Measurements from ENCODE around the gene CAPZB. TPM values are rescaled to one million over a fixed set of nuclear protein-coding genes. Genes with fewer than 3 reads are reported as not detected.

CAPZB gene
- total RNA-seq, 1 donor from 2014 or later, result 334 TPM

DNA sequence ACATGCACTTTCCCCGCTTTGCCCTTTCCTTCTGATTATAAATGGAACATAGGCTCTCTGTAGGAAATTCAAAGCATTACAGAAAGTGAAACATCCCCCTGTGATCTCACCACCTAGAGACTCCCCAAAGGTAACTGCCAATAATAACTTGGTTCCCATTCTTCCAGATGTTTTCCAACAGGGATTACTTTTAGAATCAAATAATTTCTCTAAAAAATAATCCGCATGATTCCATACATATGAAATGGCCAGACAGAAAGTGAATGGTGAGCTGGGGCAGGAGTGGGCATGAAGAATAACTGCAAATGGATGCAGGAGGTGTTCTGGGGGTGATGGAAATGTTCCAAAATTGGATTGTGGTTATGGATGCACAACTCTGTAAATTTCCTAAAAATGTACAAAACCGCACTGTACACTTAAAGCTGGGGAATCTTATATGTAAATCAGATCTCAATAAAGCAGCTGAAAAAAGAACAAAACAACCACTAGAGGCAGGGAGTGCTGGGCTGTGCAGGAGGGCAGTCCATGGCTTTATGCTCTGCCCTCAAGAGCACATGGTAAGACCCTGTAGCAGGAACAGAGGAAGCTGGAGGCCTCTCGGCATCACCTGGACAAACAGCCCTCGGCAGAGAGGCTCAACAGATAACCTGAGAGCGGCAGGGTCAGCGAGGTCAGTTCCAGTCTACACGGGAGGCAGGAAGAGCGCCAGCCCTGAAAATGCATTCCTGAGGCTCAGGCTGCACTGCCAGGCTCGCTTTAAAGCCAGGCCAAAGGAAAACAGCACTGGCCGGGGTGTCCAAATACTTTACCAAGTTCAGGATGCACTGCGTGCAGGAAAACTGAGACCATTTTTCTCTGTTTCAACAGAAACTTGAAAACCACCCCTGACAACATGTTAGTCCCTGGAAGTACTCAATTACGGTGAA lies 39.7 kb downstream of the CAPZB start:
- CTCF ChIA-PET, result interaction anchor here (1.0 to 1.8 kb wide), 4 partner anchors 42 to 151 kb away, joined by 3 to 5 read pairs (median 4); a partner anchor contains a TSS

DNA sequence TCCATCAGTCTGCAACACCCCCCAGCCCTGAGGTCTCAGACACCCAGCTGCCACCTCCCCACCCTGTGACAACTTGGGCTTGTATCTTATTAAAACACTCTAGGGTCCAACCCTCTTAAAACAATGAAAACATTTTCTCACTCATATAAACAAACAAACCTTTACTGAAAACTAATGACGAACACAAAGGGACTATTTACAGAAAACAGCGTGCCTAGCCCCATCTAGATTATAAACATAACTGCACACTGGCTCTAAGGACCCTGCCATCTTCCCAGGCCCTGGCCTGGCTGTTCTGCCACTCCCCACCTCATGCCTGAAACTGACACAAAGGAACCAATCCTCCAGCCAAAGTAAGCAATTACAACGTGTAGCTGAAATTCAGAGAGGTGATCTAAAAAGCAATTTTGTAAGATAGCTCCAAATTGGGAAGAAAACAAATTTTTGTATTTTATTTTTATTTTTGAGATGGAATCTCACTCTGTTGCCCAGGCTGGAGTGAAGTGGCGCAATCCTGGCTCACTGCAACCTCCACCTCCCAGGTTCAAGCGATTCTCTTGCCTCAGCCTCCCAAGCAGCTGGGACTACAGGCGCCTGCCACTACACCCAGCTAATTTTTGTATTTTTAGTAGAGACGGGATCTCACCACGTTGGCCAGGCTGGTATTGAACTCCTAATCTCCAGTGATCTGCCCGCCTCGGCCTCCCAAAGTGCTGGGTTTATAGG lies 40.9 kb downstream of the CAPZB start:
- TF ChIP-seq, protein P1, sequence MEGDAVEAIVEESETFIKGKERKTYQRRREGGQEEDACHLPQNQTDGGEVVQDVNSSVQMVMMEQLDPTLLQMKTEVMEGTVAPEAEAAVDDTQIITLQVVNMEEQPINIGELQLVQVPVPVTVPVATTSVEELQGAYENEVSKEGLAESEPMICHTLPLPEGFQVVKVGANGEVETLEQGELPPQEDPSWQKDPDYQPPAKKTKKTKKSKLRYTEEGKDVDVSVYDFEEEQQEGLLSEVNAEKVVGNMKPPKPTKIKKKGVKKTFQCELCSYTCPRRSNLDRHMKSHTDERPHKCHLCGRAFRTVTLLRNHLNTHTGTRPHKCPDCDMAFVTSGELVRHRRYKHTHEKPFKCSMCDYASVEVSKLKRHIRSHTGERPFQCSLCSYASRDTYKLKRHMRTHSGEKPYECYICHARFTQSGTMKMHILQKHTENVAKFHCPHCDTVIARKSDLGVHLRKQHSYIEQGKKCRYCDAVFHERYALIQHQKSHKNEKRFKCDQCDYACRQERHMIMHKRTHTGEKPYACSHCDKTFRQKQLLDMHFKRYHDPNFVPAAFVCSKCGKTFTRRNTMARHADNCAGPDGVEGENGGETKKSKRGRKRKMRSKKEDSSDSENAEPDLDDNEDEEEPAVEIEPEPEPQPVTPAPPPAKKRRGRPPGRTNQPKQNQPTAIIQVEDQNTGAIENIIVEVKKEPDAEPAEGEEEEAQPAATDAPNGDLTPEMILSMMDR (IDR thresholded peaks at IDR 0.05), result no peak
- Mint-ChIP-seq H3K4me1 (peaks cover 90% of the 10 kb centered on the region), H3K27ac (peak overlapping the region; percentile 50), H3K4me3 (no peak overlapping the region), H3K36me3 (ENCODE audit: low read depth) (peaks cover 41% of the 10 kb centered on the region), H3K9me3 (no peaks in the 10 kb centered on the region), H3K27me3 (no peaks in the 10 kb centered on the region)
- DNase-seq (no peak), ATAC-seq (ENCODE audit: low read depth) (no peak)
- CTCF ChIA-PET, result interaction anchor here (0.9 kb wide), 1 partner anchor 11 kb away, joined by 4 read pairs; no protein-coding TSS in a partner anchor
- POLR2A ChIA-PET, result interaction anchor here (1.7 kb wide), 1 partner anchor 41 kb away, joined by 5 read pairs; the partner anchor contains the start of gene CAPZB
- intact Hi-C loops (cut with micrococcal nuclease), result no loop called here

More for the DNA sequence above, 39.7 kb downstream of the CAPZB start:
- TF ChIP-seq, protein P1 (IDR thresholded peaks at IDR 0.05), result no peak
- ATAC-seq (ENCODE audit: low read depth), result peak; percentile 49
- intact Hi-C loops (cut with micrococcal nuclease), result no loop called here
- POLR2A ChIA-PET, result no interaction called here
- H3K9me3 Mint-ChIP-seq, result no peaks in the 10 kb centered on the region
- H3K4me1 Mint-ChIP-seq, result peaks cover 86% of the 10 kb centered on the region
- peaks cover 40% of the 10 kb centered on the region for H3K36me3 Mint-ChIP-seq (ENCODE audit: low read depth)
- H3K27ac Mint-ChIP-seq, result peak overlapping the region; percentile 63
- peak overlapping the region; percentile 2 for H3K4me3 Mint-ChIP-seq
- no peak for DNase-seq
- no peaks in the 10 kb centered on the region for H3K27me3 Mint-ChIP-seq

DNA sequence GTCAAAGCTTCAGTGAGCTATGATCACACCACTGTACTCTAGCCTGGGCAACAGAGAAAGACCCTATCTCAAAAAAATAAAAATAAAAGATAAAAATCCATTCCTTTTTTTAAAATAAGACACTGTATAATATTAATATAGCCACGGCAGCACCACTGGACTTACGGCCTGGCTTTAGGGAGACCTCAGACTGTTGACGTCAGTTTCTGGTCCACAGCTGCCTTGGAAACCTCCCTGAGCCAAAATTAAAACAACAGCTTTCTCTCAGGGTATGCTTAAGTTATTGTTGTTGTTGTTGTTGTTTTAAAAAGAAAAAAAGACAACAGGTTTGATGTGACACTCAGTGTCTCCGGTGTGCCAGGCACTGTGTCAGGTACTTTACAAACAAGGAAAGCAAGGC lies 42.0 kb downstream of the CAPZB start:
- no peak overlapping the region for H3K4me3 Mint-ChIP-seq
- ATAC-seq (ENCODE audit: low read depth) (no peak), DNase-seq (no peak)
- peaks cover 83% of the 10 kb centered on the region for H3K4me1 Mint-ChIP-seq
- intact Hi-C loops (cut with micrococcal nuclease), result no loop called here
- no peaks in the 10 kb centered on the region for H3K27me3 Mint-ChIP-seq
- CTCF ChIA-PET, result interaction anchor here (2.0 kb wide), 1 partner anchor 139 kb away, joined by 4 read pairs; no protein-coding TSS in a partner anchor
- no peaks in the 10 kb centered on the region for H3K9me3 Mint-ChIP-seq
- H3K36me3 Mint-ChIP-seq (ENCODE audit: low read depth), result peaks cover 39% of the 10 kb centered on the region
- no peak overlapping the region for H3K27ac Mint-ChIP-seq
- TF ChIP-seq, protein P1 (IDR thresholded peaks at IDR 0.05), result no peak
- POLR2A ChIA-PET, result interaction anchor here (0.5 to 1.7 kb wide), 2 partner anchors 42 kb away, joined by 4 to 5 read pairs; partner anchors contain the start of gene CAPZB

DNA sequence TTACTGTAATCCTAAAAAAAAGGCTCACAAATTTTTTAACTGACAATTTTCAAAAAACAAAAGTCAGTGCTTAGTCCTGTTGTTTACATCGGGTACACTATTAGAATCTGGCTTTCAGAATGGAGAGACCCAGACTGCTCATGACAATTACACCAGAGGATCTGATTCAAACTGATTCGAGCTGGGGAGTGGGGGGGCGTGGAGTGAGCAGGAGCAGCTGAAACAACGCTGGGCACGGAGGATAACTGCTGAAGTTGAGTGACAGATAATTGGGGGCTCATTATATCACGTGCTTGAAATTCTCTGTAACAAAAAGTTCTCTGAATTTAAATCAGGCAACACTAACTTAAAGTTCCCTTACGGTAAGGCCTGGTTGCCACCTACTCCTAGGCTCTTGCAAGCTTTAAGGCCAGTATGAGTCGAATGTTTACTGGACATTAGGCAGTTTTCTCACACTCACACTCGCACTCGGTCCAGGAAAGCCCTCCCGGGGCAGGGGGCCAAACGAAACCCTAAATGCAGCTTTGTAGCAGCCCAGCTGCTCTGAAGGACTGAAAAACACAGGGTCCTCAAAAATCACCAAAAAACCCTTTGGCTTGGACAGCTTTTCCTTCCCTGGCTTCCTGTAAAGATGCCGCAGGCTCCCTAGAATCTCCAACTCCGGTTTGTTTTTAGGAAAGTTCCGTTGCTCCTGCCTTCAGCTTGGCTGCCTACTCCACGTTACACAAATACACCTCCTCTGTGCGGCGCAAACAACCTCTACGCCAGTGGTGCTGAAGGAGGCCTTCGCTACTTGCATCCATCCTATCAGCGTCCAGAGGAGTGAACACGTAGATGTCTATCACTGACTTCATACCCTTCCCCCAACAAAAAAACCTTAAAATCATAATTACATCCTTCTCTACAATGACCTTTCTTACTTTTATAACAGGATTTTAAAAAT lies 42.9 kb downstream of the CAPZB start:
- POLR2A ChIA-PET, result interaction anchor here (0.7 to 1.7 kb wide), 3 partner anchors 23 to 43 kb away, joined by 4 to 5 read pairs (median 5); partner anchors contain the start of gene CAPZB
- Mint-ChIP-seq H3K4me3 (no peak overlapping the region), H3K27me3 (no peaks in the 10 kb centered on the region), H3K36me3 (ENCODE audit: low read depth) (peaks cover 41% of the 10 kb centered on the region), H3K27ac (no peak overlapping the region), H3K4me1 (peaks cover 77% of the 10 kb centered on the region), H3K9me3 (no peaks in the 10 kb centered on the region)
- intact Hi-C loops (cut with micrococcal nuclease), result no loop called here
- no peak for ATAC-seq (ENCODE audit: low read depth)
- DNase-seq, result no peak
- CTCF ChIA-PET, result interaction anchor here (0.6 to 2.0 kb wide), 3 partner anchors 114 to 161 kb away, joined by 3 to 4 read pairs (median 3); no protein-coding TSS in a partner anchor
- TF ChIP-seq, protein P1 (IDR thresholded peaks at IDR 0.05), result no peak
